Dendritic cell treated with granulocyte-macrophage colony-stimulating factor and Interleukin-4, amounts not matched to agents 40 ng/mL and 50 ng/mL, for 4 days (primary cell): ENCODE data around the gene DDX5.

ENCODE experiments used
- H3K27ac Mint-ChIP-seq: one replicate; pipeline ENCODE4 v1.8.0; 2022; ENCODE audit warnings: mild to moderate bottlenecking, mixed read lengths
- H3K27me3 Mint-ChIP-seq: one replicate; pipeline ENCODE4 v1.8.0; 2022; ENCODE audit warnings: mild to moderate bottlenecking, mixed read lengths
- H3K36me3 Mint-ChIP-seq: one replicate; pipeline ENCODE4 v1.8.0; 2022; ENCODE audit warnings: low read depth, mixed read lengths
- H3K4me1 Mint-ChIP-seq: one replicate; pipeline ENCODE4 v1.8.0; 2022; ENCODE audit warnings: low read depth, mixed read lengths
- H3K4me3 Mint-ChIP-seq: one replicate; pipeline ENCODE4 v1.8.0; 2022; ENCODE audit warnings: mild to moderate bottlenecking, moderate library complexity, mixed read lengths
- H3K9me3 Mint-ChIP-seq: one replicate; pipeline ENCODE4 v1.8.0; 2022; ENCODE audit warnings: mixed read lengths
- intact Hi-C: fragments of 100-400 bp; cut with micrococcal nuclease; formaldehyde crosslinking; loops from one replicate; pipeline ENCODE4 v1.15.0; 2022

DDX5 gene

DNA sequence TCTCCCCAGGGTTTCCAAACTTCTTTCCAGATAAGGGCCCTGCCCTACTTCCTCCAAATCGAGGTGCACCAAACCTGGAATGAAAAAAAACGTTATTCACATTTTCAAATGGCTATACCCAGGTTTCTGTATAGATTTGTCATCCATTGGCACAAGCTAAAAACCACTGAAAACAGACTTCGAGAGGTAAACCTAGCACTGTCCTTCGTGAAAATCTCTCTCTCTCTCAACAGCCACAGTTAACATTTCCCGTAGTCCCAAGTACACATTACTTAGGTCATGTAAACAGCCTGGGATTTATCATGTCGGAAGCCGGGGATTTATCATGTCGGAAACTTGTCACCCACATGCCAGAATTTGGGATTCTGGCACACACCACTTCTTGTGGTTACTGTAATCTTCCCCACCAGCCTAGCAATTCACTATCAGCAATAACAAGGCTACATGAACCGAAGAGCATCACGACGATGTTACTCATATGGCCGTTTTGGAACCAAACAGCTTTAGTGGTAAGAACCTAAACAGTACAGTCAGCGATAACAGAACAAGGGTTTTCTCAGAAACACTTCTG is 1.2 kb downstream of the DDX5 start:
- peaks cover 59% of the 10 kb centered on the region for H3K4me1 Mint-ChIP-seq
- peaks cover 88% of the 10 kb centered on the region for H3K36me3 Mint-ChIP-seq
- H3K27me3 Mint-ChIP-seq, result no peaks in the 10 kb centered on the region
- H3K27ac Mint-ChIP-seq, result peak overlapping the region; percentile 100
- no peaks in the 10 kb centered on the region for H3K9me3 Mint-ChIP-seq
- intact Hi-C loops, result loop anchor here (1.0 kb wide), 1 partner anchor 8 kb away; the partner anchor contains the start of gene POLG2
- H3K4me3 Mint-ChIP-seq, result peak overlapping the region; percentile 100

GRCh38 chr17:64503821-64504768 is 2.0 kb downstream of the DDX5 start:
- Mint-ChIP-seq H3K9me3 (no peaks in the 10 kb centered on the region), H3K36me3 (peaks cover 88% of the 10 kb centered on the region), H3K4me1 (peaks cover 61% of the 10 kb centered on the region), H3K27ac (peak overlapping the region; percentile 100), H3K4me3 (peak overlapping the region; percentile 100), H3K27me3 (no peaks in the 10 kb centered on the region)
- intact Hi-C loops, result no loop called here

DNA sequence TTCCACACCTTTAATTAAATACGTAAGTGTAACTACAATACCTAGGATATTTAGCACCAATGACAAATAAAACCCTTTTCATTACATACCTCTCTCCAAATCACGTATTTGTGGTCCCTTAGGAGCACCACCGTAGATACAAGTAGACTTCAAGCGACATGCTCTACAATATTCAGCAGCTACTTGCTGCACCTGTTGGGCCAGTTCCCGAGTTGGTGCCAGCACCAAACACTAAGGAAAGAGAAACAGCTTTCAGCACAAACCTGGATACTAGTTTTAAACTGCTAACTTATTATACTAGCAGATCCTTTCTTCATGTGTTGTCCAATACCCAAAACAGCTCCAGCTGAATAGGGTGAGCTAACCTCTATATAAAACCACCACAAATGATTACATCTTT is 2.7 kb downstream of the DDX5 start:
- no peaks in the 10 kb centered on the region for H3K27me3 Mint-ChIP-seq
- peaks cover 63% of the 10 kb centered on the region for H3K4me1 Mint-ChIP-seq
- H3K36me3 Mint-ChIP-seq, result peaks cover 92% of the 10 kb centered on the region
- no peak overlapping the region for H3K27ac Mint-ChIP-seq
- H3K9me3 Mint-ChIP-seq, result no peaks in the 10 kb centered on the region
- intact Hi-C loops, result no loop called here
- H3K4me3 Mint-ChIP-seq, result no peak overlapping the region

DNA sequence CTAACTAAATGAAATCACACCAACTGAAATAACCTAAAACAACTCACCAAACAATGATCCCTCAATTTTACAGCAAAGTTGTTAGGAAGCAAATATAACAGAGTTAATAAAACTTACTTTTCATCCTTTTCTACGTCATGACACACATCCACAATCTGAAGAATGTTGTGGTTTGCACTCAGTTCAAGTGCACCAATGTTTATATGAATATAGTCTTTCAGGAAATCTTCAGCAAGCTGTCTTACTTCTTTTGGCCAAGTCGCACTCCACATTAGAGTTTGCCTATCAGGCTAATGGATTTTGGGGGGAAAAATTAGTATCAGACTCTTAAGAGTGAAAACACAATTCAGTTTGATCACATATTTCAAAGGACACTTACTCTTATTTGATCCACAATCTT is 3.3 kb downstream of the DDX5 start:
- no peak overlapping the region for H3K4me3 Mint-ChIP-seq
- peaks cover 98% of the 10 kb centered on the region for H3K36me3 Mint-ChIP-seq
- no peaks in the 10 kb centered on the region for H3K9me3 Mint-ChIP-seq
- intact Hi-C loops, result no loop called here
- H3K27me3 Mint-ChIP-seq, result no peaks in the 10 kb centered on the region
- peaks cover 65% of the 10 kb centered on the region for H3K4me1 Mint-ChIP-seq
- H3K27ac Mint-ChIP-seq, result no peak overlapping the region

DNA sequence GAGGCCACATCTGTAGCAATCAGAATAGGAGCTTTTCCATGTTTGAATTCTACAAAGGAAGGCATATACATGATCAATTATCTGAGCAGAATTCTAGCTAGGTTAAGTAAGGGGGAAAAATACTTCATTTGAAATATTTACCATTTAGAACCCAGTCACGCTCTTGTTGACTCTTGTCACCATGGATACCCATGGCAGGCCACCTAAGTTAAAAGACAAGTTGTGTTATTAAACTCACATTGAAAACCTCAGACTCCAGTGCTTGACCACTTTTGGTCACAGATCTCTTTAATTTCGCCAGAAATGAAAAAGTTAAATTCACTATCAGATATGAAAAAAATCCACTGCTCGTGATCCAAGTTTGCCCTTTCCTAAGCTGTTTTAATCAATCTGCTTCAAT is 4.1 kb downstream of the DDX5 start:
- Mint-ChIP-seq H3K4me3 (no peak overlapping the region), H3K27ac (peak overlapping the region; percentile 62), H3K27me3 (no peaks in the 10 kb centered on the region), H3K36me3 (peaks cover 100% of the 10 kb centered on the region), H3K9me3 (no peaks in the 10 kb centered on the region), H3K4me1 (peaks cover 68% of the 10 kb centered on the region)
- intact Hi-C loops, result no loop called here

DNA sequence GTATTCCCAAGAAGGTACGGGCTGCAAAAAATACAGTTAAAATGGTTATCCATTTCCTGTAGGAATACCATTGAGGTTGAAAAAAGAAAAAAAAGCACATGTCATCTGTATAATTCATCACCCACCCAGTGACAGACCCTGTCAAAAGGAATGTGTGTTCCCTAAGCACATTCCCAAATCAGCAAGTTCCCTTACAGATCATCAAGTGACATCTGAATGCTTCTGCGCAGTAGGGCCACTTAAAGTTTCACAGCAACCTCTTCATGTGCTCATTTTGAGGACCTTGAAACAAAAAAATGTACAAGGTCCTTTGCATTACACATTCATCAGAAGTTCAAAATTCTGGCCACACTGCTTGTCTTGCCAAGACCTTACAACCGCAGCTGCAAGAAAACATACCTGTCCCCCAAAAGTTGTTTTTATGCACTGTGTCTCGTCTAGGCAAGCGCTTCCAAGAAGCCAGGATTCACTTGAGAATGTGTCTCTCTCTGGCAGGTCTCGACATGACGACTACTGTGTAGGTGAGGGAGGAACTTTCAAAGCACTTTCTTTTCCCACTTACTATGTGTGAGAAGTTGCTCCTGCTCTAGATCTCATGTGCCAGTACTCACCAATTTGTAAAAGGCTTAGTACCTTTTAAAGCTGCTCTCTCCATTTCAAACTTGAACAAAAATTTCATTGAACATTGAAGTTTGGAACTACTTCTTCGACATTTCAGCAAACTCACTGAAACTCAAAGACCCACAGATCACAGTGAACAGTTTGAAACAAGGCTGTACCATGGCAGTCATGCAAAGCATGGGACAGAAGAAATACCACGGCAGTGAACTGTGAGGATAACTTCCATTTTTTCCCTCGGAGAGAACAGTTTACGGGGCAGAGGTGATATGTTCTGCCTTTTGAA is 5.0 kb downstream of the DDX5 start:
- Mint-ChIP-seq H3K36me3 (peaks cover 97% of the 10 kb centered on the region), H3K27me3 (no peaks in the 10 kb centered on the region), H3K27ac (peak overlapping the region; percentile 62), H3K9me3 (no peaks in the 10 kb centered on the region), H3K4me1 (peaks cover 77% of the 10 kb centered on the region), H3K4me3 (no peak overlapping the region)
- intact Hi-C loops, result no loop called here

- no peak overlapping the region for H3K4me3 Mint-ChIP-seq
- peaks cover 81% of the 10 kb centered on the region for H3K4me1 Mint-ChIP-seq
- peaks cover 91% of the 10 kb centered on the region for H3K36me3 Mint-ChIP-seq
- H3K27me3 Mint-ChIP-seq, result no peaks in the 10 kb centered on the region
- H3K9me3 Mint-ChIP-seq, result no peaks in the 10 kb centered on the region
- peak overlapping the region; percentile 21 for H3K27ac Mint-ChIP-seq
- intact Hi-C loops, result no loop called here
Observed at GRCh38 chr17:64500487-64500859, 5.6 kb downstream of the DDX5 start.

GRCh38 chr17:64499805-64500486 is 6.1 kb downstream of the DDX5 start:
- intact Hi-C loops, result loop anchor here (10.0 kb wide), 1 partner anchor 175 kb away; no protein-coding TSS in a partner anchor
- Mint-ChIP-seq H3K27me3 (no peaks in the 10 kb centered on the region), H3K36me3 (peaks cover 85% of the 10 kb centered on the region), H3K9me3 (no peaks in the 10 kb centered on the region), H3K4me3 (no peak overlapping the region), H3K27ac (peak overlapping the region; percentile 21), H3K4me1 (peaks cover 87% of the 10 kb centered on the region)

DNA sequence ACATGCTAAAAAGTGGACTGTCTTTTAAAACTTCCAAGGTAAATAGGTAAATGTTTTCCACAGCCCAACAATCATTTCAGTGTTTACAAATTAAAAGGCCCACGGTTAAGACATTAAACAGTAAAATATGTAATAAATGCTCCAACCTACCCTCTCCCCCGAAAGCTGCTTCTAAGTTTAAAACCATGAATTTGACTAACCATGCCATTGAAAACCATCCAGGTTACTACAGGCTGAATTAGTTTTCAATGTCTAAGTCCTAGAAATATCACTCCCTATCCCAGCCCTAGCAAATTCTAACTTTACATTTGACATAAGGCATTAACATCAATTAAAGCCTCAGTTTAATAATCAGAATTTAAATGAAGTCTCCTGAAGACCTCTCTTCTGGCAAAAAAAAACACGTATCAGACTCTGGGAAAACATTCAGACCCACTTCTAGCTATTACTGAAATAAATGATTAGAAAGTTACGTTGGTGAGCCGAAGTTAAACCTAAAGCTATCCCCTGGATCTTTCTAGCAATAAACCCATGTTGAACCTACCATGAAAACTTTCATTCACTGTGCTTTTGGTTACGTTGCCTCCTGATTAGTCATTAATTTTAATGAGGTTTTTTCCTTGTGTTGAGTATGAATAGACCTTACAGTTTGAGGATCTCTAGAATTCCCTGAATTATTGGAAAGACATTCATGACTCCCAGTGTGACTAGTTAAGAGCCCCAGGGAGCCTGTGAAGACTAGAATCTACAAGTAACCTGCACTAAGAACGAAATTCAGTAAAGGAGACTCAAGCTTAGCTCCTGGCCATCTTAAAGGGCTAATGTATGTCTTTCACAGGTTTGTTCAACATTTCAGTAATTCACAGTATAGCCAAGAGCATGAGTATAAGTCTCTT is 7.5 kb downstream of the DDX5 start:
- Mint-ChIP-seq H3K36me3 (peaks cover 85% of the 10 kb centered on the region), H3K27me3 (no peaks in the 10 kb centered on the region), H3K9me3 (no peaks in the 10 kb centered on the region), H3K4me1 (peaks cover 86% of the 10 kb centered on the region), H3K27ac (peak overlapping the region; percentile 92), H3K4me3 (no peak overlapping the region)
- intact Hi-C loops, result loop anchor here (10.0 kb wide), 1 partner anchor 174 kb away; no protein-coding TSS in a partner anchor

GRCh38 chr17:64497565-64498035 is 8.5 kb downstream of the DDX5 start:
- peak overlapping the region; percentile 90 for H3K4me3 Mint-ChIP-seq
- peak overlapping the region; percentile 92 for H3K27ac Mint-ChIP-seq
- peaks cover 76% of the 10 kb centered on the region for H3K4me1 Mint-ChIP-seq
- peaks cover 80% of the 10 kb centered on the region for H3K36me3 Mint-ChIP-seq
- no peaks in the 10 kb centered on the region for H3K27me3 Mint-ChIP-seq
- intact Hi-C loops, result loop anchor here (1.0 to 10.0 kb wide), 2 partner anchors 8 to 173 kb away; no protein-coding TSS in a partner anchor
- H3K9me3 Mint-ChIP-seq, result no peaks in the 10 kb centered on the region

DNA sequence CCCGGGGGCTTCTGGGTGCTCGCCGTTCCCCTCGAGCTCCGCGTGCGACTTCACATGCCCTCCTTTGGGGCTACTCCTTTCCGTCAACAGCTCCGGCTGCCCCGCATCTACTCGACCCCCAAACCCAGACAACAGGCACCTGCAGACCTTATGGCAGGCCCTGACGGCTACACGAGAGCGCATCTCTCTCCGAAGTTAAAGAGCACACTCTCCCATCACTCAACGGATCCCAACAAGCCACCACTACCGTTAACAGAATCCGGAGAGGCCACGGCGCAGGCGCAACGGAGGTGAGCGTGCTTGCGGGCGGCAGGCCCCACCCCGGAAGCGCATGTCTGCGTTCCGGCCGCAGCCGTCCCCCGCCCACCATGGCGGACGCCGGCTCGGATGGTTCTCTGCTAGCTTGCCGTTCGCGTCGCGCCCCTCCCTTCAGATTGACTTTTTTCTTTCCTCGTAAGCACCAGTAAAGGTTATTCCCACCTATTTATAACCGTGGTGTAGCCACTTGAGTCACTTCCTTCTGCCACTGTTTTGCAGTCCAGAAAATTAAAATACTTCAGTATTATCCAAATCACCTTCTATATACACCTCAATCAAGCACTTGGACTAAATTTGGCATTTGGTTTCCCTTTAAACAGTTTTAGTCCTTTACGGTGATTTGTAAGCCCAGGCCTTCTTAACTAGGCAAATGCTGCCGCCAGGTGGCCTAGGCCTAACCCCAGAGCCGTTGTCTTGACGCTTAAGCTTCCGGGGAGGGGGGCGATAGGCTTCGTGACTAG is 9.1 kb downstream of the DDX5 start, which contains the start of gene POLG2:
POLG2 (minus strand) TSS at position 269 of the 779 bp plus-strand sequence; CDS start at position 183, 86 bp downstream.
- peak within 1 kb of the TSS; percentile 92 for H3K27ac Mint-ChIP-seq
- intact Hi-C loops, result loop anchor here (1.0 to 10.0 kb wide), 2 partner anchors 8 to 172 kb away; no protein-coding TSS in a partner anchor
- H3K4me1 Mint-ChIP-seq, result peaks cover 72% of the 10 kb centered on the region
- H3K36me3 Mint-ChIP-seq, result peaks cover 77% of the 10 kb centered on the region
- peak within 1 kb of the TSS; percentile 90 for H3K4me3 Mint-ChIP-seq
- no peaks in the 10 kb centered on the region for H3K27me3 Mint-ChIP-seq
- no peaks in the 10 kb centered on the region for H3K9me3 Mint-ChIP-seq
